ENCODE data around the gene OR4D2.

- TF ChIP-seq, protein P1, sequence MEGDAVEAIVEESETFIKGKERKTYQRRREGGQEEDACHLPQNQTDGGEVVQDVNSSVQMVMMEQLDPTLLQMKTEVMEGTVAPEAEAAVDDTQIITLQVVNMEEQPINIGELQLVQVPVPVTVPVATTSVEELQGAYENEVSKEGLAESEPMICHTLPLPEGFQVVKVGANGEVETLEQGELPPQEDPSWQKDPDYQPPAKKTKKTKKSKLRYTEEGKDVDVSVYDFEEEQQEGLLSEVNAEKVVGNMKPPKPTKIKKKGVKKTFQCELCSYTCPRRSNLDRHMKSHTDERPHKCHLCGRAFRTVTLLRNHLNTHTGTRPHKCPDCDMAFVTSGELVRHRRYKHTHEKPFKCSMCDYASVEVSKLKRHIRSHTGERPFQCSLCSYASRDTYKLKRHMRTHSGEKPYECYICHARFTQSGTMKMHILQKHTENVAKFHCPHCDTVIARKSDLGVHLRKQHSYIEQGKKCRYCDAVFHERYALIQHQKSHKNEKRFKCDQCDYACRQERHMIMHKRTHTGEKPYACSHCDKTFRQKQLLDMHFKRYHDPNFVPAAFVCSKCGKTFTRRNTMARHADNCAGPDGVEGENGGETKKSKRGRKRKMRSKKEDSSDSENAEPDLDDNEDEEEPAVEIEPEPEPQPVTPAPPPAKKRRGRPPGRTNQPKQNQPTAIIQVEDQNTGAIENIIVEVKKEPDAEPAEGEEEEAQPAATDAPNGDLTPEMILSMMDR (IDR thresholded peaks at IDR 0.05; ENCODE audit: low read depth, low read length): no peak
- TF ChIP-seq EZH2phosphoT487 (IDR thresholded peaks at IDR 0.05; ENCODE audit: low read depth): no peak
Measured at GRCh38 chr17:58196610-58197009, 29.8 kb downstream of the OR4D2 start.
